Measurements from ENCODE around the gene GSTK1.

- TF ChIP-seq, protein P1, sequence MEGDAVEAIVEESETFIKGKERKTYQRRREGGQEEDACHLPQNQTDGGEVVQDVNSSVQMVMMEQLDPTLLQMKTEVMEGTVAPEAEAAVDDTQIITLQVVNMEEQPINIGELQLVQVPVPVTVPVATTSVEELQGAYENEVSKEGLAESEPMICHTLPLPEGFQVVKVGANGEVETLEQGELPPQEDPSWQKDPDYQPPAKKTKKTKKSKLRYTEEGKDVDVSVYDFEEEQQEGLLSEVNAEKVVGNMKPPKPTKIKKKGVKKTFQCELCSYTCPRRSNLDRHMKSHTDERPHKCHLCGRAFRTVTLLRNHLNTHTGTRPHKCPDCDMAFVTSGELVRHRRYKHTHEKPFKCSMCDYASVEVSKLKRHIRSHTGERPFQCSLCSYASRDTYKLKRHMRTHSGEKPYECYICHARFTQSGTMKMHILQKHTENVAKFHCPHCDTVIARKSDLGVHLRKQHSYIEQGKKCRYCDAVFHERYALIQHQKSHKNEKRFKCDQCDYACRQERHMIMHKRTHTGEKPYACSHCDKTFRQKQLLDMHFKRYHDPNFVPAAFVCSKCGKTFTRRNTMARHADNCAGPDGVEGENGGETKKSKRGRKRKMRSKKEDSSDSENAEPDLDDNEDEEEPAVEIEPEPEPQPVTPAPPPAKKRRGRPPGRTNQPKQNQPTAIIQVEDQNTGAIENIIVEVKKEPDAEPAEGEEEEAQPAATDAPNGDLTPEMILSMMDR (conservative IDR thresholded peaks at IDR 0.05; ENCODE audit: low read length): no peak
- TF ChIP-seq EZH2phosphoT487 (IDR thresholded peaks at IDR 0.05; ENCODE audit: borderline replicate concordance): no peak
Observed at GRCh38 chr7:143279186-143280098, 16.2 kb downstream of the GSTK1 start.
